ENCODE results near the gene DHRSX. TPM values are rescaled to one million over a fixed set of nuclear protein-coding genes. Genes with fewer than 3 reads are reported as not detected.
"Not testable (repeated sequence)": the region's sequence is repeated elsewhere in the genome, so short reads cannot be mapped to it uniquely, and the experiment has no call there.

DHRSX gene
- total RNA-seq, 1 donor from 2014 or later: 25.7 TPM

DNA sequence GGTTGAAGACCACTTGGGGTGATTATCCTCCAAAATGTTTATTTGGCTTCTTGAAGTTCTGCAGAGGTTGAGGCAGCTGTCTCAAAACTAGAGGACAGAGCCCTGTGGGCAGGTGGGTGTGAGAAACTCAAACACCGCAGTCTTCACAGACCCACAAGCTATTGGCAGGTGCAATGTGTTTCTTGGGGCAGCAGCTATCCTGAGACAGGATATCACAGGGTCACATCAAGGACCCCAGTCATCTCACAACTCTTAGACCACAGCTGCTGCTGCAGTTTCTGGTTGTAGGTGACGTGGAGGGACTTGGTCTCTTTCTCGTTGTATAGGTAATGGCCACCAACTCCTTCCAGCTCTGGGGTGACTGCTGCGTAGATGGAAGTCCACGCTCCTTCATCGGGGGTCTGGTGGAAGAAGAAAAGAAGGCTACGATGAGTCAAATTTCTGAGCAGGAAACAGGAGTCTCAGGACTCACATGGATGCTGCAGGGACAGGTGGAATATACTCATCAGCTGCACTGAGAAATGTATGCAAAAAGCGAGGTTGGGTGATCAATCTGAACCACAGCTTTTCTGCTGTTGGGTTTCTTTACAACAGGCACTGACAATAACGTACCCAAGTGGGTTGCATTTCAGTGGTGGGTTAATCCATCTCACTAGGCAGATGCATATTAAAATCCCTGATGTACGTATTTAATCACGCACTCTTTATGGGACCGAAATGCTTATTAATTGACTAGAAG is 279.8 kb downstream of the DHRSX start:
- H3K4me1 Mint-ChIP-seq: no peaks in the 10 kb centered on the region
- H3K27ac Mint-ChIP-seq: no peak overlapping the region
- no peaks in the 10 kb centered on the region for H3K27me3 Mint-ChIP-seq
- H3K4me3 Mint-ChIP-seq: no peak overlapping the region
- H3K9me3 Mint-ChIP-seq: peaks cover 54% of the 10 kb centered on the region
- H3K36me3 Mint-ChIP-seq (ENCODE audit: low read depth): peaks cover 33% of the 10 kb centered on the region
- intact Hi-C loops (cut with micrococcal nuclease): no loop called here
- DNase-seq: no peak

DNA sequence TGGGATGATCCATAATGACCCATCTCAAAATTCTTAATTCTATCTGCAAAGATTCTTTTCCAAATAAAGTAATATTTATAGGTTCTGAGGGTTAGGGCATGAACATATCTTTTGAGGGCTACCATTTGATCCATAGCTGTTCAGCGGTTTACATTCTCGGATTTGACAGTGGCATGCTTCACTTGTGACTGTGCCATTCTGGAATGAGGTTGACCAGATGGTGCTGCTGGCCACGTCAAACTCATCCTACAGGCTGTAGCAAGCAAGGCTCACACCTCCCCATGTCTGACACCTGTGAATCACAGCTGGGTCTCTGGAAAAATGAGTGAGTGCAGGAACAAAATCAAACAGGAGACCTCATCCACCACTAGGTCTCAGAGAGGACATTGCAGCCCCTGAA is 280.5 kb downstream of the DHRSX start:
- DNase-seq: no peak
- Mint-ChIP-seq H3K4me3 (no peak overlapping the region), H3K27ac (no peak overlapping the region), H3K9me3 (peaks cover 49% of the 10 kb centered on the region), H3K27me3 (no peaks in the 10 kb centered on the region), H3K36me3 (ENCODE audit: low read depth) (peaks cover 31% of the 10 kb centered on the region), H3K4me1 (no peaks in the 10 kb centered on the region)
- intact Hi-C loops (cut with micrococcal nuclease): no loop called here

DNA sequence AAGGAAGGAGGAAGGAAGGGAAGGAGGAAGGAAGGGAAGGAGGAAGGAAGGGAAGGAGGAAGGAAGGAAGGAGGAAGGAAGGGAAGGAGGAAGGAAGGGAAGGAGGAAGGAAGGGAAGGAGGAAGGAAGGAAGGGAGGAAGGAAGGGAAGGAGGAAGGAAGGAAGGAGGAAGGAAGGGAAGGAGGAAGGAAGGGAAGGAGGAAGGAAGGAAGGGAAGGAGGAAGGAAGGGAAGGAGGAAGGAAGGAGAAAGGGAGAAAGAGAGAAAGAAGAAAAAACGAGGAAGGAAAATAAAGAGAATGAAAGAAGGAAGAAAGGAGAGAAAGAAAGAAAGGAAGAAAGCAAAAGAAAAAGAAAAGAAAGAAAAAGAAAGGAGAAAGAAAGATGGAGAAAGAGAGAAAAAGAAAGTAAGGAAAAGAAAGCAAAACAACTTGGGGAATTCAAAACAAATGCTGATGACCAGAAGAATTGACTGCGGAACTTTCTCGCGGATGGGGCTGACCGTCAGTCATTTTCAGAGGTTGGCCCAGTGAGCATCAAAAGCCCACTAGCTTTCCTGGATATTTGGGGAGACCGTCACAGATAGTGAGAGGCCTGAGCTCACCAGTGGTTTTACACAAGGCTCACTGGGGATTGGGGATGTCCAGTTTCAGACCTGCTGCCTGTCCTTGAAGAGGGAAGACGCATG is 286.5 kb downstream of the DHRSX start:
- DNase-seq; H3K27ac Mint-ChIP-seq; H3K27me3 Mint-ChIP-seq; H3K4me3 Mint-ChIP-seq; H3K4me1 Mint-ChIP-seq; intact Hi-C loops (cut with micrococcal nuclease): not testable (repeated sequence)
- peaks cover 13% of the 10 kb centered on the region for H3K36me3 Mint-ChIP-seq (ENCODE audit: low read depth)
- H3K9me3 Mint-ChIP-seq: peaks cover 26% of the 10 kb centered on the region

DNA sequence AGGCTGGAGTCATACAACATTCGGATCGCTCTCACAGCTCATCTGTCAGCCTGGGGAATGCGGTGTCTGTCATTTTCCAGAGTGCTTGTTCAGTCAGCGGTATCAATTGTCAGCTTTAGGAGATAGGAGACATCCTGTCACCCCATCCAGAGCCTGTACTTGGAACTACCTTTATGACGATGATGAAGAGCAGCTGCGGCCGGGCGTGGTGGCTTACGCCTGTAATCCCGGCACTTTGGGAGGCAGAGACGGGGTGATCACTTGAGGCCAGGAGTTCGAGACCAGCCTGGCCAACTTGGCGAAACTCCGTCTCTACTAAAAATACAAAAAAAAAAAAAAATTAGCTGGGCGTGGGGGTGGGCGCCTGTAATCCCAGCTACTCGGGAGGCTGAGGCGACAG is 289.1 kb downstream of the DHRSX start:
- H3K36me3 Mint-ChIP-seq (ENCODE audit: low read depth): peaks cover 16% of the 10 kb centered on the region
- H3K27ac Mint-ChIP-seq; DNase-seq; H3K4me1 Mint-ChIP-seq; intact Hi-C loops (cut with micrococcal nuclease); H3K27me3 Mint-ChIP-seq; H3K4me3 Mint-ChIP-seq: not testable (repeated sequence)
- H3K9me3 Mint-ChIP-seq: peaks cover 17% of the 10 kb centered on the region

DNA sequence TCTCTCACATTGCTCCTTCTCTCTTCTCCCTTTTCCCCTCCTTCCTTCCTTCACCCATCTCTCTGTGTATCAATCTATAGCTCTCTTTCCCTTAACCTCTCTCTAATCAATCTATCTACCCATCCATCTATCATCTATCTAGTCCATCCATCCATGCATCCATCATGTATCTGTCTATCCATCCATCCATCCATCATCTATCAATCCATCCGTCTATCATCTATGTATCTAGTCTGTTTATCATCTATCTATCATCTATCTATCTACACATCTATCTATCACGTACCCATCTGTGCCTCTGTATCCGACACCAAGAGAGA is 307.5 kb downstream of the DHRSX start:
- no peak overlapping the region for H3K4me3 Mint-ChIP-seq
- H3K36me3 Mint-ChIP-seq (ENCODE audit: low read depth): peaks cover under 1% of the 10 kb centered on the region
- no peak overlapping the region for H3K27ac Mint-ChIP-seq
- no peaks in the 10 kb centered on the region for H3K27me3 Mint-ChIP-seq
- no peaks in the 10 kb centered on the region for H3K4me1 Mint-ChIP-seq
- intact Hi-C loops (cut with micrococcal nuclease): no loop called here
- peaks cover 15% of the 10 kb centered on the region for H3K9me3 Mint-ChIP-seq
- DNase-seq: no peak

DNA sequence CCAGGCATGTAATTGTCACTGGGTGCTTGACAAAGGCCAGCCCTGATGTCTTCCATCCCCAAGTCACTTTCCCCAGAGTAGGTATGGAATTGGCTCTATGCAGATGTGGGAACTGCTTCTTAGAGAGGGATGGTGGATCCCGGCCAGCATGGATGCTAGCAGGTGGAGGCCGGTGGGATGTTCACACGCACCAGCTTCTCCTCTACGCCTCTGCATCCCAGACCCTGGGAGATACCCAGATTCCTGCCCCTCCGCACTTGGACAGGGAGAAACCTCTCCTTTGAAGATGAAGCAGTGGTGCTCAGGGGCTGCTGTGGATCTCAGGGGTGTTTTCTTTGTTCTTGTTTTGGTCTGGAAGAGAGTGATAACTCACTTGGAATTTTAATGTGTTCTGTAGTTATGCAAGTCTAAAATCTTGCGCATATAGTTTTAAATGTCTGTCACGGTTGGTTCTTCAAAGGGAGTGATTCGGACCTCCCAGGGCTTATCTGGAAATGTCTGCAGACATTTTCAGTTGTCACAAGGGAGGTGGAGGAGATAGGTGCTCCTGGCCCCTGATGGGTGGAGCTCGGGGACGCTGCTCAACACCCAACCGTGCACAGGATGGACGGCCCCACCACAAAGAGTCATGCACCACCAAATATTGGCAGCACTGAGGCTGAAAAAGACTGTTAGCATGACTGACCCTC is 308.0 kb downstream of the DHRSX start:
- peaks cover 19% of the 10 kb centered on the region for H3K9me3 Mint-ChIP-seq
- DNase-seq: no peak
- no peak overlapping the region for H3K4me3 Mint-ChIP-seq
- peaks cover 1% of the 10 kb centered on the region for H3K36me3 Mint-ChIP-seq (ENCODE audit: low read depth)
- no peaks in the 10 kb centered on the region for H3K27me3 Mint-ChIP-seq
- no peak overlapping the region for H3K27ac Mint-ChIP-seq
- intact Hi-C loops (cut with micrococcal nuclease): no loop called here
- H3K4me1 Mint-ChIP-seq: no peaks in the 10 kb centered on the region

DNA sequence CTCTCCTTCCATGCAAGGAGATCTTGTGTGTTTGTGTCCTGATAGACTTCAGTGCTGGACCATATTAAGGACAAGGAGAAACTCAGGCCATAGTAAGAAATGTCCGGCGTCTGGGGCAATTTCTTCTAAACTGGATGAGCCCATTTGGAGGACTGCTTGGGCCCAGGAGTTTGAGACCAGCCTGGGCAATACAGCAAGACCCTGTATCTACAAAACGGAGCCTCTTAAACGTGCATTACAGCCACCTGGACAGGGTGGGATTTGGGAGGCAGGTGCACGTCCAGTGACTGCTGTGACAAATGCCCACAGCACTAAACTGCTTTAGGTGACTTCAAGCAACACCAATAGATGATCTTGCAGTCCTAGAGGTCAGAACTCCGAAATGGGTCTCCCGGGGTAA is 311.9 kb downstream of the DHRSX start:
- no peak overlapping the region for H3K4me3 Mint-ChIP-seq

DNA sequence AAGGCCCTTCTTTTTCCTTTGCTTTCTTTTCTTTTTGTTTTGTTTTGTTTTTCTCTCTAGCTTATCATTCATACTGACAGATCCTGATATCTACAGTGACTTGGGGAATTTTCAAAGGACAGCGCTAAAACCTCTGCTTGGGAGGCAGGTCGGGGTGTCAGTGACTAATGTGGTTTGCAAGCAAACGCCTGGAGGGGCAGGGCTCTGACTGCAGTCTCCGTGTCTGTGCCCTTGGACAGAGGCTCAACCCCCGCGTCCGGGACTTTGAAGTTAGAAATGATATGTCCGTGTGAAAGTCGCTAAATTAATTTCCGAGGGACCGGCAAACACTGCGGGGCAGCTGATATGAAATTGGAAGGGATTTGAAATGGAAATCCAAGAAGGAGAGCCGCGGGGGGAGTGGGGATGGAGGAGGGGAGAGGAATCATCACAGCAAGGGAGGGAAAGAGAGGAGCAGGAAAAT is 312.4 kb downstream of the DHRSX start:
- Mint-ChIP-seq H3K9me3 (peaks cover 12% of the 10 kb centered on the region), H3K4me1 (no peaks in the 10 kb centered on the region), H3K4me3 (no peak overlapping the region), H3K36me3 (ENCODE audit: low read depth) (peaks cover 1% of the 10 kb centered on the region), H3K27ac (no peak overlapping the region), H3K27me3 (no peaks in the 10 kb centered on the region)
- intact Hi-C loops (cut with micrococcal nuclease): no loop called here
- DNase-seq: no peak

More for the DNA sequence above, 311.9 kb downstream of the DHRSX start:
- H3K27ac Mint-ChIP-seq: no peak overlapping the region
- no peaks in the 10 kb centered on the region for H3K27me3 Mint-ChIP-seq
- DNase-seq: no peak
- intact Hi-C loops (cut with micrococcal nuclease): no loop called here
- H3K9me3 Mint-ChIP-seq: peaks cover 15% of the 10 kb centered on the region
- peaks cover 1% of the 10 kb centered on the region for H3K36me3 Mint-ChIP-seq (ENCODE audit: low read depth)
- no peaks in the 10 kb centered on the region for H3K4me1 Mint-ChIP-seq

DNA sequence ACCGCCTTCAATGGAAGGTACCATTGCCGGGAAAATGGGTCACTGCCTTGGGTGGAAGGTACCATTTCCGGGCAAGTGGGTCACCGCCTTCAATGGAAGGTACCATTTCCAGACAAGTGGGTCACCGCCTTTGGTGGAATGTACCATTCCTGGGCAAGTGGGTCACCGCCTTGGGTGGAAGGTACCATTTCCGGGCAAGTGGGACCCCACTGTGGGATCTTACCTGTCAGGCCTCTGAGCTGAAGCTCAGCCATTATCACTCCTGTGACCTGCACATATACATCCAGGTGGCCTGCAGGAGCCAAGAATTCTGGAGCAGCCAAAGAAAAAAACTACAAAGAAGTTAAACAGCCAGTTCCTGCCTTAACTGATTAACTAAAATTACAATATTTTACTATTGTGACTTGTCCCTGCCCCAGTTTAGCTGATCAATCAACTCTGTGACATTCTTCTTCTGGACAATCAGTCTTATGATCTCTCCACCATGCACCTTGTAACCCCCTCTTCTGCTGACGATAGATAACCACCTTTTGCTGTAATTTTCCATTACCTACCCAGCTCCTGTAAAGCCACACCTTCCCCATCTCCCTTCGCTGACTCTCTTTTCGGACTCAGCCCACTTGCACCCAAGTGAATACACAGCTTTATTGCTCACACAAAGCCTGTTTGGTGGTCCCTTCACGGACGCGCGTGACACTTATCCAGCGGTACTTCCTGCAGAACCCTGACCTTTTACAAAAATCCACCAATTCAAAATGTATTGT is 313.2 kb downstream of the DHRSX start:
- Mint-ChIP-seq H3K27ac (no peak overlapping the region), H3K4me1 (no peaks in the 10 kb centered on the region), H3K9me3 (peaks cover 8% of the 10 kb centered on the region), H3K27me3 (no peaks in the 10 kb centered on the region), H3K36me3 (ENCODE audit: low read depth) (peaks cover 1% of the 10 kb centered on the region), H3K4me3 (no peak overlapping the region)
- intact Hi-C loops (cut with micrococcal nuclease): no loop called here
- no peak for DNase-seq

DNA sequence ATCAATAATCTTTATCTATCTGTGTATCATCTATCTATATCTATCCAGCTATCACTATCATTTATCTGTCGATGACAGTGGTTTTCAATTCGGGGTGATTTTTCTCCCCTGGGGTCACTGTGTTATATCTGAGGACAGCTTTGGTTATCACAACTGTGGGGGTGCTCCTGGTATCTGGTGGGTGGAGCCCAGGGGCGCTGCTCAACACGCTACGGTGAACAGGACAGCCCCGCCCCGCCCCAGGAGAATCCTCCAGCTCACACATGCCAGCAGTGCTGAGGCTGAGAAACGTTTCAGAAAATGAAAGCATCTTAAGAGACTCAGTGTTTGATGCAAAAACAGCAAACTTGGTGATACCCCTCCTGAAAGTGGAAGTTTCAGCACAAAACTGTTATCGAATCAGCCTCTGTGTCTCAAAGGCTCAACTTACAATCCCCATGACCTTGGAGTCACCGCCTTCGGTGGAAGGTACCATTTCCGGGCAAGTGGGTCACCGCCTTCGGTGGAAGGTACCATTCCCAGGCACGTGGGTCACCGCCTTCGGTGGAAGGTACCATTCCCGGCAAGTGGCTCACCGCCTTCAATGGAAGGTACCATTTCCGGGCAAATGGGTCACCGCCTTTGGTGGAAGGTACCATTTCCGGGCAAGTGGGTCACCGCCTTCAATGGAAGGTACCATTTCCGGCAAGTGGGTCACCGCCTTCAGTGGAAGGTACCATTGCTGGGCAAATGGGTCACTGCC is 315.3 kb downstream of the DHRSX start:
- peaks cover 1% of the 10 kb centered on the region for H3K36me3 Mint-ChIP-seq (ENCODE audit: low read depth)
- H3K27ac Mint-ChIP-seq: no peak overlapping the region
- intact Hi-C loops (cut with micrococcal nuclease): no loop called here
- H3K4me1 Mint-ChIP-seq: no peaks in the 10 kb centered on the region
- no peaks in the 10 kb centered on the region for H3K27me3 Mint-ChIP-seq
- H3K4me3 Mint-ChIP-seq: no peak overlapping the region
- H3K9me3 Mint-ChIP-seq: peaks cover 8% of the 10 kb centered on the region
- DNase-seq: no peak

DNA sequence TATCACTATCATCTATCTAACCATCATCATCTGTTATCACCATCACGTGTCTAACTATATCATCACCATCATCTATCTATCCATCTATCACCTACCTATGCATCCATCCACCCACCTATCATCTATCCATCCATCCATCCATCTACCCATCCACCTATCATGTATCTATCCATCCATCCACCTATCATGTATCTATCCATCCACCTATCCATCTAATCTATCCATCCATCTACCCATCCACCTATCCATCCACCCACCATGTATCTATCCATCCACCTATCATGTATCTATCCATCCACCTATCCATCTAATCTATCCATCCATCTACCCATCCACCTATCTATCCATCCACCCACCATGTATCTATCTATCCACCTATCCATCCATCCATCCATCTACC is 316.7 kb downstream of the DHRSX start:
- Mint-ChIP-seq H3K9me3 (peaks cover 8% of the 10 kb centered on the region), H3K27ac (no peak overlapping the region), H3K36me3 (ENCODE audit: low read depth) (peaks cover 1% of the 10 kb centered on the region), H3K27me3 (no peaks in the 10 kb centered on the region), H3K4me3 (no peak overlapping the region), H3K4me1 (no peaks in the 10 kb centered on the region)
- DNase-seq: no peak
- intact Hi-C loops (cut with micrococcal nuclease): no loop called here

DNA sequence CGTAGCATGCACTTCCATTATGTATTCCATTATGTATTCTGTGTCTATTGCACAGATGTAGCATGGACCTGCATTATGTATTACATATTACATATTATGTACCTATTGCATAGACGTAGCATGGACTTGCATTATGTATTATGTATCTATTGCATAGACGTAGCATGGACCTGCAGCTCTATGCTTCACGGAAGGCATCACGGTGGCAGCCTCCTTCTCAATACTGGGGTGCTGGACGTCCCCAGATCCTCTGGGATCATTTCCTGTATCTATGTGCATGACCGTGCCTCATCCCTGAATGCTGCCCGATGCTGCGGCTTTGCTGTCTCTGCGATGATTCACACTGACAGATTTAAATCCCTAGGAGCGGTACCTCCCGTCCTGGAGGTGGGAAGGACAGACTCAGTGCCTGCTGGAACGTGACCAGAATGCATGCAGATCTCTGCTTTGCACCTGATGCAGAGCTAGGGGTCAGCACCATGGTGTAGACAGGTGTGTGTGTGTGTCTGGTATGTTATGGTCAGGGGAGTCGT is 317.5 kb downstream of the DHRSX start:
- DNase-seq: no peak
- peaks cover 1% of the 10 kb centered on the region for H3K36me3 Mint-ChIP-seq (ENCODE audit: low read depth)
- no peak overlapping the region for H3K27ac Mint-ChIP-seq
- no peaks in the 10 kb centered on the region for H3K4me1 Mint-ChIP-seq
- H3K27me3 Mint-ChIP-seq: no peaks in the 10 kb centered on the region
- H3K4me3 Mint-ChIP-seq: no peak overlapping the region
- intact Hi-C loops (cut with micrococcal nuclease): no loop called here
- peaks cover 6% of the 10 kb centered on the region for H3K9me3 Mint-ChIP-seq

DNA sequence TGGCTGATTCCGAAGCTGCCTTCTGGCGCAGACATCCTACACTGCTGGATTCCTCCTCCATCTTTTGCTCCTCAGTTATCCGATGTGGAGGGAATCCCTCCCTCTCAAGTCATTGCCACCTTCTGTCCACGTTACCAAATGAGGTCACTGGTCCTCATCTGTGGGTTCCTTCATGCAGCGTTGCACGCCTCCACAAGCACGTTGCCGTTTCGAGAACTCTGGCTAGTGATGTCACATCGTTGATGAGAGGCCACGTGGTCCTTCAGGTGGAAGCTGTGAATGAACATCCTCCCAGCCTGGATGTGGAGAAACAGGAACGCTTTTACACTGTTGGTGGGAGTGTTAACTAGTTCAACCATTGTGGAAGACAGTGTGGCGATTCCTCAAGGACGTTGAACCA is 323.2 kb downstream of the DHRSX start:
- no peak overlapping the region for H3K27ac Mint-ChIP-seq
- H3K4me1 Mint-ChIP-seq: no peaks in the 10 kb centered on the region
- no peak for DNase-seq
- H3K36me3 Mint-ChIP-seq (ENCODE audit: low read depth): no peaks in the 10 kb centered on the region
- no peak overlapping the region for H3K4me3 Mint-ChIP-seq
- peaks cover 15% of the 10 kb centered on the region for H3K9me3 Mint-ChIP-seq
- intact Hi-C loops (cut with micrococcal nuclease): no loop called here
- no peaks in the 10 kb centered on the region for H3K27me3 Mint-ChIP-seq

Data from activated CD4-positive, alpha-beta T cell treated with anti-CD3 and anti-CD28 coated beads, Interleukin-2, amount 10 ng/mL, durations not matched to agents 24 days and 14 days (primary cell).